ENCODE results near the gene NOC2L.
A peak's percentile ranks its signal among the peaks of the same experiment; 100 is the strongest.
"Not testable (repeated sequence)": the region's sequence is repeated elsewhere in the genome, so short reads cannot be mapped to it uniquely, and the experiment has no call there.

Gene NOC2L

DNA sequence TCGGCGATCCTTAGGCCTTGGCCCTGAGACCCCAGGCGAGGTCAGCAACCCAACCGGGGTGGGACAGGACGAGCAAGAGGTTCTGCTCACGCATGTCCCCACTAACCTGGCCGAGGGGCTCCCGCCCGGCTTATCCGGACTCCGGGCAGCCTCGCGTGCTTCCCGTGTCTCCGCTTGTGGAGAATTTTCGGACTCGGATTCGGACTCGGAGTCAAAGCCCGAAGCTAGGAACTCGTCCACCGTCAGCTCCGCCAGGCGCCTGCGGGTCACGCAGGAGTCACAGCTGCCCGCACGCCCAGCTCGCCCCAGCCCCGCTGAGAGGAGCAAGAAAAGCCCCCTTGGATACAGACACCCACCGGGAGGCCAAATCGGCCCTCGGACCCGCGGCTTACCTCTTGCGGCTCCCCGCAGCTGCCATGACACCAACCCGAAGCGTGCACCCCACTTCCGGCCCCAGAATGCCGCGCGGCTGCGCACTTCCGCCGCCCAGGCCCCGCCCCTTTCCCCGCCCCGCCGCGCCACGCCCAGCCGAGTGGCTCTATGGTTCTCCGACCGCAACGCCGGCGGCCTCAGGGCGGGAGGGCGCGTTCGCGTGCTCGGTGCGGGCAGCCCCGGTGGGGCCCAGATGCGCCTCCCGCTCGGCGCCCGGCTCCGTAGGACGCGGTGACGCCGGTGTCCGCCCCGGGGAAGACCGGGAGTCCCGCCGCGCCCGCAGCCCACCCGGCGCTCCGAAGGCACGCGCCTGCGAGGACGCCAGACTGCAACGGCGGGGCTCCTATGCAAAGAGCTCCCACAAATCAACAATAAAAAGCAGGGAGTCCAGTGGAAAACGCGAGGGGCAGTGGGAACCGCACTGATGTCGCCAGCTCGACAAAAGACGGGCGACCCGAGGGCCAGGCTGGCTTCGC lies at the start of gene NOC2L:
NOC2L (minus strand) TSS at position 434 of the 908 bp plus-strand sequence; CDS start at position 418, 16 bp downstream.
- DNase-seq, result peak; percentile 87

DNA sequence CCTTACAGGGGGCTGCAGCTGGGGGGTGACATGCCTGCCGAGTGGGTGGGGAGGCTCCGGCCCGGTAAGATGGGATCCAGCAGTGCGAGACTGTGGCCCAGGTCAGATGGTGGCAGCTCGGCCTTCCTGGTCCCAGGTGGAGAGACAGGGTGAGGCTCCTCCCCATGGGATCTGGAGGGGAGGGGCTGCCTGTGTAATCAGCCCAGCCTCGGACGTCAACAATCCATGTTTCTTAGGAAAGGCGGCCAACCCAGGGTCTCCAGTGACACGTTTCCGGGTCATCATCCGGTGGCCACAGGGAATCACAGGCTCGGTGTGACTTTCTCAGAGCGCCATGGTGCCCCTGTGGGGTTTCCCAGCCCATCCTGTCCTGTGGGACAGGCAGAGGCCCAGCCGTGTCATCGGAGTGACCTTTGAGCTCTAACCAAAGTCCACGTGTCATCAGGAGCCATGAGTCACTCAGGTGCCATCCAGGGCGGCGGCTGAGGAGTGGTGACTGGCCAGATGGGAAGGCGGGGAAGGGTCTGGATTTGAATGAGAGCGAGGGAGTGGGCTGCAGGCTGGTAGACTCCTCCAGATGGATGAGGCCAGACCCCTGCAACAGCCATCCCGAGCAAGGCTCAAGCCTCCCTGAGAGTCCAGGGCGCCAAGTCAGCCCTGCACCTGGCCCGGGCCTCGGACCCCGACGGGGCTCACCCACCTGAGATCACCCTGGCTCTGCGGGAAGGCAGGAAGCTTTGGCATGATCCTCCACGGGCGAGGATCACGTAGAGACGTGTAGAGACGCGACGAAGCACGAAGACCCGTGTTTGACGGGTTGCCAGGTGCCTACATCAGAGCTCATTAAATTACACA lies 47.5 kb upstream of the NOC2L start:
- no peak for DNase-seq

DNA sequence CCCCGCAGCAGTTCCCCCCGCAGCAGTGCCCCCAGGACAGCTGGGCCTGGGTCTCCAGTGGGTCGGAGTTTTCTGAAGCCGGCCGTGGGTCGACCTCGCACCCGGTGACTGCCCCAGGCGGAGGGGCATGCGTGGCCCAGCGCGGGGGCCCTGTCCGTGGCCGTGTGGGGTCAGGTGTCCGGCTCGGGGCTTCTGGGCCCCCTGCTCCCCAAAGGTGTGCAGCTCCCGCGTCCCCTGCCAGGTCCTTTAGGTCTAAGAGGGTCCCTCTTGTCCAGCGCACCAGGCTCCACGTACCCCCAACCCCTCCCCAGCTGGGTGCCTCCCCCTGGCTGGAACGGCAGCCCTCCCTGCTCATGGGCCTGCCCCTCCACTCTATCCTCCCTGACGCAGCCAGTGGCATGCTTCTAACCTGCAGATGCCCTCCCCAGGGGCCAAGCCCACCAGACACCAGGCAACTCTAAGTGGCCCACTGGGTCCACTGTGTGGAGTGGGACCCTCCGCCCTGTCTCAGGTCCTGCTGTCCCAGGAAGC lies 46.8 kb upstream of the NOC2L start:
- DNase-seq, result no peak

DNA sequence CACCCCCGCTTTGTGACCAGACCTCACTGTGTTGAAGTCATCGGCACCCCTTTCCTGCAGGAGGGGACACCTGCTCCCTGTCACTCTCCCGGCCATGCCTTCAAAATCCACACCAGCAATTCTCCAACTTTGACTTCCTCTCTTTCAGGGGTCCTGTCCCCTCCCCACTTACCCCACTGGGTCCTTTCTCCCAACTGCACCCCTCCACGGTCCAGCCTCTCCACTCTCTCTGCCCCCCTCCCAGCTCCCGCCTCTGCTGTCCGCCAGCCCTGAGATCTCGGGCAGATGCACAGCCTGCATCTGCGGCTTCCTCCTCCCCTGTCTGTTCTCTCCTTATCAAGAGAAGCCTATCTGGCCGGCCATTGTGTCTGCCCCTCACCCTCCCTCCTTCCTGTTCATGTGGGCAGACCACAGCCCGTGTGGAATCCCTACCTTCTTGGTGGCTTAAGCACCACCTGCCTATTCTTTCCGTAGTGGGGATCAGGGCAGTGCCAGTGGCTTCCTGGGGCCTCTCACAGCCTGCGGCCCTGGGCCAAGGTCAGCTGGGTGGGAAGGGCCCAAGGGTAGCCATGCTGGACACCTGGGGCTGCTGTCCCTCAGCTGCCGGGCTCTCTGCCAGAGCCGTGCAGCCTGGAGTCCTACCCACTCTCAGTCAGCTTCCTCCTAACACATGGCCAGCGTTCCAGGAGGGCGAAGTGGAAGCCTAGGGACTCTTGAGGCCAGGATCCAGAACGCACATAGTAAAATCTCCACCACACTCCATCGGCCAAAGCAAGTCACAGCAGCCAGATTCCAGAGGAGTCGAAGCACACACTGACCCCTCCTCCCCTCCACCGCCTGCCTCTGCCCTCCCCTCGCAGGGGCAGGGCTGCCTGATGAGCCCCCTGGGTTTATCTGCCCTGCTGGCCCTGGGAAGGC lies 46.0 kb upstream of the NOC2L start:
- peak; percentile 49 for DNase-seq

DNA sequence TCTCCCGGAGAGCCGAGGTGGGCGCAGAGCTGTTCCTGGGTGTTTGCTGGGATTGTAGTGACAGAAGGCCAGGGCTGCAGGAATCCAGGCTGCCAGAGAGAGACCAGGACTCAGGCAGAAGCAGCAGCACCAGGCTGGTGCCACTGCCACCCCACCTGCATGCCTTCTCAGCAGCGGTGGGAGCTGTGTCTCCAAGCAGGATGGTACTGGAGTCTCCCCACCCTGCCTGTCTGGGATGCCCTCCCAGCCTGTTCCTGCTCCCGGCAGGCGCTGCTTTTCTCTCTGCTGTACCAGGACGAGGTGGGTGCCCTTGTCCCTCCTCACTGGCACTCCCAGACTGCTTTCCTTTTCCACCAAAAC lies 45.3 kb upstream of the NOC2L start:
- no peak for DNase-seq

DNA sequence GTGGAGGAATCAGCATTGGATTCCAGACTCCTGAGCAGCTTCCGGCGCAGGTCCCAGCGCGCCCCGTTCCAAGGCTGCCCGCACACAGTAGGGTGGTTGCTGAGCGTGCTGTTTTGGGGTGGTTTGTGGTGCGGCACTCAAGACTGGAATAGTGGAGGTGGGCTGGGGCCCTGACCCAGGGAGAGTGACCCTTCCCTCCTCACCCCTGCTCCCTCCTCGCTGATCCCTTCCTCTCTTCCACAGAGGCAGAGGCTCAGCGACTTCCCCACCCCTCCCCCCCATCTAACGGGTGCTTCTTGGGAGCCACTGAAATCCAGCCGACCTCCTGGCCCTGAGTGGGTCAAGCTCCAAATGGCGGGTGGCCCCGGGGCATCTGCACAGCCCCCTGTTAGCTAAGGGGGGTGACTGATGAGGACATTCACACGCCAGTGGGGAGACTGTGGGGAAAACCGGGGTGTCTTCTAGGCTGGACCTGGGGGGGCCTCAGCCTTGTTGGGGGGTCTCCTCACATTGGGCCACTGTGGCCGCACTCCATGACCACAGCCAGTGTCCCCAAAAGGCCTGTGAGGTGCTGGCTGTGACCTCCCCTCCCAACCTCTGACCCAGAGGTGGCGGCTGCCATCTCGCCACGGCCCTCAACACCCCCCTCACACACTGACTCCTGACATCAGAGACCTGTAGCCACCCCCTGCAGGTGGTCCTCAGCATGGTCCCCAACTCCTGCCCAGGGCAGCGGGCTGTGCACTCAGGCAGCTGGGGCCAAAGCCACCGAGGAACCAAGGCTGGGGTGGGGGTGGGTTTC lies 44.8 kb upstream of the NOC2L start:
- DNase-seq, result no peak

DNA sequence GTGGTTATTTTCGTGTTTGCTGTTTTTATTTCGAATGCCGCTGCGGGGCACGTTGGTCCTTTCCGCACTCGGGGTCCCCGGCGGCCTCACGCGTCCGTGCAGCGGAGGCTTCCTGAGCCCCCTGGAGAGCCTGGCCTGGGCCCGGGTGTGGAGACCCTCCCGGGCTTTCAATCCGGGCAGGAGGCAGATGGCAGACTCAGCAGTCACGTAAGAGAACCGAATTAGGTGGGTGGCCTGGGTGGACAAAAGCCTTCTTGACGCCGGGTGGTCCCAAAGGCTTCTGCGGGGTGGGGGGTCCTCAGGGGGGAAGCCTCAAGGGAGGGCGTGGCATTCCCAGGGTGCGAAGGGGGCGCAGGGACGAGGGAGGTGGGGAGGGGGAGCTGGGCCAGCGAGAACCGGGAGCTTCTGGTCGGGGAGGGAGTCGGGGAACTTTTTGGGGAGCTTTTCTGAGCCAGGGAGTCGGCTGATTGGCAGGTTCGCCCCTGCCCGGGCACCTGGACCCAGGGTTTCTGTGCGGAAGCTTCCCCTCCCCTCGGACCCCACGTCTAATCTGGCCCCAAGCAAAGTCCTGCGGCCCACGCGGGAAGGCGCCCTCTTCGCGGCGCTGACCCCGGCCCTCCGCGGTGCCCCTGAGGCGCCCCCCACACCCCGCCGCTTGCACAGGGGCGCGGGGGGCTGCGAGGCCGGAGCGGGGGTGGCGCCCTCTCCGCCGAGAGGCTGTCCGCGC lies 42.2 kb upstream of the NOC2L start:
- DNase-seq, result no peak

DNA sequence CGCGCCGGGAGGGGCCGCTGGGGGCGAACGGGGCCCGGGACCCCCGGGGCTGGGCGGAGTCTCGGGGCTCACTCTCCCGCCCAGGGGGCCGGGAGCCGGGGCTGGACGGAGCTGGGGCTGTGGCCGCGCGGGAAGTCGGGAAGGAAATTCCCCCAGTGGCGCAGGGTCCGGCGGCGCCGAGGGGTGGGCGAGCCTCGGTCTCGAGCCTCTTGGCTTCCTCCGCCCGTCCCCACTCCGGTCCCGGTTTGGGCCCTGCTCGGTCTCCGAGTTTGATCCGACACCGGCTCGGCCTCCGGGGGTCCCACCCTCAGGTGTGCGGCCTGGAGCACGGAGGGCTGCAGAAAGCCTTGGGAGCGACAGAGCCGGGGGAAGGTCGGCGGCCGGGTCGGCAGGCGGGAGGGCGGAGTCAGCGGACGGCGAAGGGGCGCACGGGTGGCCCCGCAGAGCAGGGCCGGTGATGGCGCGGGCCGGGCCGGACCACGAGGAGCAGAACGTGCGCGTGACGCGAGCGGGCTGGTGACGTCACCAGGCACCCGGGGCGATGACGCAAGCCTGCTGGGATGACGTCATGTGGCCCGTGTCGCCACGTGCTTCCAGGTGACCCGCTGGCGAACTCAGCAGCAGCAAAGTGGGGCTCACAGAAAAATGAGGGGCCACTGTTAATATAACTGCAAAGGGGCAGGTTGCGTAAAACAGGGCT lies 41.5 kb upstream of the NOC2L start:
- peak; percentile 71 for DNase-seq

DNA sequence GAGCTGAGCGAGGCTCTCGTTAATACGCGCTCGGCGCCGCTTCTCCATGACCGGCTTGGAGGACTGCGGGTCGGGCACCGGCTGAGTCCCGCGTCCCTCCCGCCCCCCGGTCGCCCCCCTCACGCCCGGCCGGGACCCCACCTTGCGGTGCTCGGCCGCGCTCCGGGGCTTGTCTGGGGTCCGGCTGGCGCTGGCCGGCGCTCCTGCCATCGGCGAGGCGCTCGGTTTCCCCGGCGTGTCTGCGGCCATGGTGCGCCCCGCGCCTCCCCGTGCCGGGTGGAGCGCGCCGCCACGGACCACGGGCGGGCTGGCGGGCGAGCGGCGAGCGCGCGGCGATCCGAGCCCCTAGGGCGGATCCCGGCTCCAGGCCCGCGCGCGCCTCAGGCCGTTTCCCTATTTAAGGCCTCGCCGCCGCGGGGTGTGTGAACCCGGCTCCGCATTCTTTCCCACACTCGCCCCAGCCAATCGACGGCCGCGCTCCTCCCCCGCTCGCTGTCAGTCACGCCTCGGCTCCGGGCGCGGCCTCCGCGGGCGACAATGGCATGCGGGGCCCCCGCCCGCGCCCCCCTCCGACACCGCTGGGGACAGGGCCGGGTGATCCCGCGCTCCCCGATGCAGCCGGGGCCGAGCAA lies 40.8 kb upstream of the NOC2L start, which contains the start of gene HES4:
HES4 (minus strand) TSS at position 373 of the 632 bp plus-strand sequence; CDS start at position 249, 124 bp downstream.
- DNase-seq, result peak; percentile 88

DNA sequence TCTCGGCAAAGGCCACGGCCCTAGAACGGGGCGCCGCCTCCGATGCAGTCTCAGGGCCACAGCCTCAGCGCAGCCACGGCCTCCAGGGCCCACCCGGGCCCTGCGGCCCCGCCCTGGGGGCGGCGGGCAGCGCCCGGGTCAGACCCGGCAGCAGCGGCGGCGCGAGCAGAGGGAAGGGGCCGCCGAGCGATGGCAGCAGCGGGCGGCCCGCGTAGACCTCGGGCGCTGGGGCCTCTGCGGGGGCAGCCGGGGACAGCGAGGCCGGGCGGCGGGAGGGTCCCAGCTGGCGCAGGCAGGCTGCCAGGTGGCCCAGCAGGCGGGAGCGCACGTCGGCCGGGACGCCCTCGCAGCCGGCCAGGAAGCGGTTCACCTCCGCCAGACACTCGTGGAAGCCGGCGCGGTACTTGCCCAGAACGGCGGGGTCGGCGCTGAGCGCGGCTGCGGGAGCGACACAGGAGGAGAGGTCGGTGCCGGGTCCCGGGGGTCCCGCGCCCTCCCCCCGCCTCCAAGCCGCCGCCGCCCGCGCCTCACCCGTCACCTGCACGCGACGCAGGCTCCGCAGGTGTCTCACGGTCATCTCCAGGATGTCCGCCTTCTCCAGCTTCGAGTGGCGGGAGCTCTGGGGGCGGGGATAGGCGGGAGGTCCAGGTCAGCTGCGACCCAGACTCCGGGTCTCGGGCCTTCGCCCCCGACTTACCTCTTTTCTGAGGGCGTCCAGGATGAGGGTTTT lies 40.1 kb upstream of the NOC2L start:
- DNase-seq, result no peak

DNA sequence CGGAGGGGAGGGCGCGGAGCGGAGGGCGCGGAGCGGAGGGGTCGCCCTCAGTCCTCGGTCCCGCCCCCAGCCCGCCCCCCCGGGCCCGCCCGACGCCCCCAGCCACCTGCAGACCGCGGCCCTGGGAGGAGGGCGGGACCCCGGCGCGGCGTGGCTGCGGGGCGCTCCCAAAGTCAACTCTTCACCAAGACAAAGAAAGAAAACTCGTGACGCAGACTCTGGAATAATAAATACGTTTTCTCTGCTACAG lies 39.6 kb upstream of the NOC2L start:
- DNase-seq, result no peak

DNA sequence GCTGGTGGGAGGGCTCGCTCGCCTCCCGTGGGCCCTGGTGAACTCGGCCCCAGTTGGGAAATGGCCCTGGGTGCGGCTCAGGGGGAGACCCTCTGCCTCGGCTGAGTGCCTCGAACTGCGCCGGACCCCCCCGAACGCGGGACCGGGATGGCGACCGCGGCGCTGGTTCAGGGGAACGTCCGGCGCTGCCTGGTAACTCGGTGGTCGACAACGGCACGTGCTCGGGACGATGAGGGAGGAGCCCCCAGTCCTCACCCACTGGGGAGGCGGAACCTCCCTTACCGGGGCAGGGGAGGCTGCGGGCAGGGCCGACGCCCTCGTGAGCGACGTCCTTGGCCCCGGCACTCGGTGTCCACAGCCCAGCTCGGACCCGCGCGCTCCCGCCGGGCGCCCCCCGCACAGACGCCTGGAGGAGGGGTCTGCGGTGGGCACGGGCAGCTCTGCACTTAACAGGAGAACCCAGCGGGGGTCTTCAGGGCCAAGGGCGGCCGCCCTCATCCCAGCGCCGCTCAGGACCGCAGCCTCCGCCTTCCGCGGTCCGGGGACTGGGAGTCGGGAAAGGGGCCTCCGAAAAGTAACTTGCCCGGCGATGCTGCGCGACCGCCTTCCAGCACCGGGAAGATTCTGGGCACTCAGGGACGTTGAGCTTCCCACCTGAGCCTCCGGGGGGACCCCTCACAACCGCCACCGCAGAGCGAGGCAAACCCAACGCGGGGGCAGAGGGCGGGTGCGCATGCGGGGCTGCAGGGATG lies 39.1 kb upstream of the NOC2L start:
- no peak for DNase-seq

DNA sequence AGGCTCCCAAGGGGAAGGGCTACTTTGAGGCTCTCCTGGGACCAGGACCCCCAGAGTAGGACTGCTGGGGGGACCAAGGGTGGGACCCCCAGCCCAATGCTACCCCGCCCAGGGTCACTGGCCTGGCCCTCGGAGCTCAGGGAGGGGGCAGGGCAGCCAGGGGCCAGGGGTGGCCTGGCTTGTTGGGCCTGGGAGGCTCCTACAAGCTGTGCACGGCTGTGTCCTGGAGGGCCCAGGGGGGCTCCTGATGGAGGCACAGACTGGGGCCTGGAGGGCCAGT lies 38.6 kb upstream of the NOC2L start:
- DNase-seq, result no peak

DNA sequence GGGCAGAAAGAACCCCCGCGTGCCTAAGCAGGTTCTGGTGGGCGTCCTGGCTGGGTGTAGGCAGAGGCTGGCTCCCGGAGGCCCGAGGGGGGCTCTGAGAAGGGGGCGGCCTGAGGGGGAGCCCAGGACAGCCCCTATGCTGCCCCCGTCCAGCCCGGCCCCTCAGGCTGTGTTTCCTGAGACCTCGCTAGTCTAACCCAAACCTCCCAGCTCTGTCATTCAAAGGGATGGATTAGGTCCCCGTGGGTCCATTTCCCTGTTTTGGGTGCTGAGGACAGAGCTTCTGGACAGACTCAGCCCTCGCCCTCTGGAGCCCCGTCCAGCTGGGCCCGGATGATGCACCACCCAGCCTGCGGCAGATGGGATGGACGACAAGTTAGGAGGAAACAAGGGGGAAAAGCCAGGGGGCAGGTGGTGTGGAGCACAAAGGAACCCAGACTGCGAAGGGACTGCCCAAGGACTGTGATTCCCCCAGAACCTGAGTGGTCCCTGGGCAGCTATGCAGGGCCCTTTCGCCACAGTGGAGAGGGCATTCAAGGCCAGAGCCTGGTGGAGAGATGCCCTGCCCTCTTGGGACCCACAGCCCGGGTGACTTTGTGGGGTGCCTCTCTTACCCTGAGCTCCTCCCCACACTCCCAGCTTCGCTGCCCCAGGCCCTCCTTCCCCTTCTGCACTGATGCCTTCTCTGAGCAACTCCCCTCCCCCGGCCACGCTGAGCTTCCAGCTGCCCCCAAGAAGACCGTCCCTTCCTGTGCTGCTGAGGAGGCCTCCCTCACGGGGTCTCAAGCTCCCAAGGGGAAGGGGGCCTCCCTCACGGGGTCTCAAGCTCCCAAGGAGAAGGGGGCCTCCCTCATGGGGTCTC lies 38.0 kb upstream of the NOC2L start:
- no peak for DNase-seq

DNA sequence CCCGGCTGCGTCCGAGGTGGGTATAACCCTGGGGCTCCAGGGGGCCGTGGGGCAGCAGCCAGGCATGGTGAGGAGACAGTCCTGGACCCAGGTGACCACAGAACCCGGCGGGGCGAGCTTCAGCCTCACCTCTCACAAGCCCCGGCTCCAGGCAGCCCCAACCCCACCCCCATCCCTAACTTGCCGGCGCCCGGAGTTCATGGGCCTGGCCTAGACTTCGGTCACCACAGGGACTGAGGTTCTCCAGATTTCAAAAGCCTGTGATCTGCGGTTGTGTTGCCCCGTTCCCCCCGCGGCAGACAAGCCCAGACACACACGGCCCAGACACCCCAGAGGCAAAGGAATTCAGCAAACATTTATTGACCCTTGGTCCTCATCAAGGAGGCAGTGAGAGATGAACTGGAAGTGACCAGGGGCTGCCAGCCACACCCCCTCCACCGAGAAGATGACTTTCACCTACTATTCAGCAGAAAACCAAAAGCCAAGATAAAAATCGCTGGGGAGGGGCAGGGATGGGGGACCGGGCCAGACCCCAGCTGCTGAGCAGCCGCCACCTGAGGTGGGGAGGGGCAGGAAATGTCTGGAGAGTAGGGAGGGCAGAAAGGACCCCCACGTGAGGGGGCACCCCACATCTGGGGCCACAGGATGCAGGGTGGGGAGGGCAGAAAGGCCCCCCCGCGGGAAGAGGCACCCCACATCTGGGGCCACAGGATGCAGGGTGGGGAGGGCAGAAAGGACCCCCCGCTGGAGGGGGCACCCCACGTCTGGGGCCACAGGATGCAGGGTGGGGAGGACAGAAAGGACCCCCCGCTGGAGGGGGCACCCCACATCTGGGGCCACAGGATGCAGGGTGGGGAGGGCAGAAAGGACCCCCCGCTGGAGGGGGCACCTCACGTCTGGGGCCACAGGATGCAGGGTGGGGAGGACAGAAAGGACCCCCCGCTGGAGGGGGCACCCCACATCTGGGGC lies 36.9 kb upstream of the NOC2L start:
- DNase-seq, result no peak

DNA sequence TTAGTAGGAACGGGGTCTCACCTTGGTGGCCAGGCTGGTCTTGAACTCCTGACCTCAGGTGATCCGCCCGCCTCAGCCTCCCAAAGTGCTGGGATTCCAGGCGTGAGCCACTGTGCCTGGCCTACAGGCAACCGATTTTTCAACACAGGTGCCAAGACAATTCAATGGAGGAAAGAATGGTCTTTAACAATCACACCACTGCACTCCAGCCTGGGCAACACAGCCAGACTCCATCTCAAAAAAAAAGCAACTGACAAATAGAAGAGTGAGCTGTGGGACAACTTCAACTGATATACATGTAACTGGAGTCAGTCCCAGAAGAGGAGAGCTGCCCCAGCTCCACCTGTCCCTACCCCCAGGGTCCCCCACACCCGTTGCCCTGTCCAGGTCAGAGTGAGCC lies 35.5 kb upstream of the NOC2L start:
- not testable (repeated sequence) for DNase-seq
